ENCODE data around the gene FAM98C. TPM values are rescaled to one million over a fixed set of nuclear protein-coding genes. Genes with fewer than 3 reads are reported as not detected.
A peak's percentile ranks its signal among the peaks of the same experiment; 100 is the strongest.

The FAM98C gene
- total and polyA plus RNA-seq, 2 of the 13 experiments (the other 11 are each of a cell fraction or from before 2014, with no cell fraction given), result 10.0 to 11.5 TPM

- no peak for TF ChIP-seq ZNF746 (CRISPR knock-in tag; IDR thresholded peaks at IDR 0.05)
- peak; percentile 75 for TF ChIP-seq DRAP1 (CRISPR knock-in tag; IDR thresholded peaks at IDR 0.05)
- peak; percentile 44; the same call in 1 of the 2 replicates for TF ChIP-seq ZBTB44 (CRISPR knock-in tag; IDR thresholded peaks at IDR 0.05)
- TF ChIP-seq ZNF235 (CRISPR knock-in tag; IDR thresholded peaks at IDR 0.05; ENCODE audit: borderline replicate concordance), result peak; percentile 80; the same call in 1 of the 2 replicates
- peak; percentile 79; the same call in 1 of the 2 replicates for TF ChIP-seq ZNF230 (CRISPR knock-in tag; IDR thresholded peaks at IDR 0.05)
- no peak for TF ChIP-seq CBX5 (CRISPR knock-in tag; IDR thresholded peaks at IDR 0.05; ENCODE audit: borderline replicate concordance)
- TF ChIP-seq ELF4 (CRISPR knock-in tag; IDR thresholded peaks at IDR 0.05; ENCODE audit: borderline replicate concordance), result no peak; the same call in 1 of the 2 replicates
- TF ChIP-seq GZF1 (CRISPR knock-in tag; IDR thresholded peaks at IDR 0.05), result no peak
- TF ChIP-seq TBX3 (IDR thresholded peaks at IDR 0.05; ENCODE audit: borderline replicate concordance), result 0 out of 2 replicates have a peak, but pooled peaks have one; percentile 19
- TF ChIP-seq ZNF772 (CRISPR knock-in tag; IDR thresholded peaks at IDR 0.05), result 0 out of 2 replicates have a peak, but pooled peaks have one; percentile 53
- no peak for TF ChIP-seq KLF15 (CRISPR knock-in tag; IDR thresholded peaks at IDR 0.05; ENCODE audit: borderline replicate concordance)
- TF ChIP-seq SIX1 (CRISPR knock-in tag; IDR thresholded peaks at IDR 0.05; ENCODE audit: borderline replicate concordance), result 0 out of 2 replicates have a peak, but pooled peaks have one; percentile 19
- TF ChIP-seq RBM39 (IDR thresholded peaks at IDR 0.05; ENCODE audit: low read depth, low read length, poor library complexity, severe bottlenecking), result peak; percentile 65
- TF ChIP-seq ZSCAN30 (CRISPR knock-in tag; IDR thresholded peaks at IDR 0.05), result no peak
- no peak for TF ChIP-seq PCBP2 (optimal IDR thresholded peaks at IDR 0.05; ENCODE audit: low read depth, low read length, poor library complexity, severe bottlenecking)
- 0 out of 2 replicates have a peak, but pooled peaks have one; percentile 82 for TF ChIP-seq ZMAT3 (CRISPR knock-in tag; conservative IDR thresholded peaks at IDR 0.05)
- no peak for TF ChIP-seq ZMYM3 (CRISPR knock-in tag; IDR thresholded peaks at IDR 0.05)
- TF ChIP-seq, protein P1, sequence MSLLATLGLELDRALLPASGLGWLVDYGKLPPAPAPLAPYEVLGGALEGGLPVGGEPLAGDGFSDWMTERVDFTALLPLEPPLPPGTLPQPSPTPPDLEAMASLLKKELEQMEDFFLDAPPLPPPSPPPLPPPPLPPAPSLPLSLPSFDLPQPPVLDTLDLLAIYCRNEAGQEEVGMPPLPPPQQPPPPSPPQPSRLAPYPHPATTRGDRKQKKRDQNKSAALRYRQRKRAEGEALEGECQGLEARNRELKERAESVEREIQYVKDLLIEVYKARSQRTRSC (CRISPR knock-in tag; IDR thresholded peaks at IDR 0.05; ENCODE audit: low read depth), result no peak
- TF ChIP-seq ADNP (CRISPR knock-in tag; IDR thresholded peaks at IDR 0.05), result no peak
- 0 out of 2 replicates have a peak, but pooled peaks have one; percentile 65 for TF ChIP-seq ZNF614 (CRISPR knock-in tag; IDR thresholded peaks at IDR 0.05; ENCODE audit: borderline replicate concordance)
- peak; percentile 93 for TF ChIP-seq TBX2 (CRISPR knock-in tag; IDR thresholded peaks at IDR 0.05; ENCODE audit: borderline replicate concordance)
- no peak for TF ChIP-seq ZNF224 (CRISPR knock-in tag; IDR thresholded peaks at IDR 0.05)
- TF ChIP-seq BORCS8-MEF2B (CRISPR knock-in tag; IDR thresholded peaks at IDR 0.05), result peak; percentile 58; the same call in 1 of the 2 replicates
- no peak for TF ChIP-seq ZNF629 (CRISPR knock-in tag; conservative IDR thresholded peaks at IDR 0.05)
- TF ChIP-seq ZBTB8A (CRISPR knock-in tag; IDR thresholded peaks at IDR 0.05; ENCODE audit: borderline replicate concordance, low read depth), result no peak
- peak; percentile 46 for TF ChIP-seq JARID2 (CRISPR knock-in tag; IDR thresholded peaks at IDR 0.05; ENCODE audit: insufficient replicate concordance)
- no peak for TF ChIP-seq KDM6A (CRISPR knock-in tag; IDR thresholded peaks at IDR 0.05; ENCODE audit: low read depth)
Observed at GRCh38 chr19:38402967-38403674, at the start of gene FAM98C (continued).
